Bronchial epithelial cell (primary cell): ENCODE data around the gene BLTP1. TPM values are rescaled to one million over a fixed set of nuclear protein-coding genes. Genes with fewer than 3 reads are reported as not detected.

ENCODE experiments used
- DNase-seq: peaks from one replicate; pipeline ENCODE4 v3.0.0-alpha.2; 2010; ENCODE audit warnings: low read depth
- FAIRE-seq: peaks from 2 replicates; lab custom pipeline; 2011; peaks lifted over from hg19 to GRCh38; lab: Jason Lieb, UNC
- H3K27me3 ChIP-seq: 2 replicates; pipeline ENCODE4 v1.5.1; 2011; ENCODE audit warnings: low read length; ENCODE audit not compliant: control insufficient read depth, insufficient read depth
- H3K36me3 ChIP-seq: 2 replicates; pipeline ENCODE4 v1.5.1; 2011; ENCODE audit warnings: low read length; ENCODE audit not compliant: control insufficient read depth, insufficient read depth
- H3K4me3 ChIP-seq: 2 replicates; pipeline ENCODE4 v1.5.1; 2011; ENCODE audit warnings: mild to moderate bottlenecking, low read depth, low read length, control low read depth
- total RNA-seq: library from RNA; depleted of rRNA; stranded (reverse); fragments of >200 nt; gene quantifications from 2 replicates; pipeline ENCODE4 v1.2.1, GENCODE V29; 2014
- TF ChIP-seq, protein P1 (sequence below): IDR thresholded peaks from 2 replicates; pipeline ENCODE4 v1.5.1; 2011; ENCODE audit warnings: mild to moderate bottlenecking, moderate library complexity, low read length, control low read depth, inconsistent platforms; ENCODE audit not compliant: insufficient read depth, severe bottlenecking

BLTP1 gene
- total RNA-seq, 1 donor from 2014 or later, result 46.1 TPM

DNA sequence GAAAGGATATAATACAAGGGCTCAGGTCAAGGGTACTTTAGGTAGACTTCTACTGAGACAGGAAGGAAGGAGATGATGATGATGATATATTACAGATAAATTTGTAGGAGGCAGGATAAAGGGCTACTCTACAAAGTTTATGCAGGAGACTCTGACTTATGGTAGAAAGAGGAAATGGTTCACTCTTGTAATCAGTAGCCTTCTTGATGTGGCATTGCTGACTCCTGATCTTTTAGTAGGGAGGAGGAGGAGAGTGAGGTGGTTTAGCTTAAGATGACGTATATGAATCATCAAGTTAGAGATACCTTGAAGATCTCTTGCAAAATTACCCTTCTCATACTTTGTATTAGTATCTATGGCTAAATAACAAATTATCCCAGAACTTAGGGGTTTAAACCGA lies 4.7 kb downstream of the BLTP1 start:
- FAIRE-seq, result no peak
- TF ChIP-seq, protein P1, sequence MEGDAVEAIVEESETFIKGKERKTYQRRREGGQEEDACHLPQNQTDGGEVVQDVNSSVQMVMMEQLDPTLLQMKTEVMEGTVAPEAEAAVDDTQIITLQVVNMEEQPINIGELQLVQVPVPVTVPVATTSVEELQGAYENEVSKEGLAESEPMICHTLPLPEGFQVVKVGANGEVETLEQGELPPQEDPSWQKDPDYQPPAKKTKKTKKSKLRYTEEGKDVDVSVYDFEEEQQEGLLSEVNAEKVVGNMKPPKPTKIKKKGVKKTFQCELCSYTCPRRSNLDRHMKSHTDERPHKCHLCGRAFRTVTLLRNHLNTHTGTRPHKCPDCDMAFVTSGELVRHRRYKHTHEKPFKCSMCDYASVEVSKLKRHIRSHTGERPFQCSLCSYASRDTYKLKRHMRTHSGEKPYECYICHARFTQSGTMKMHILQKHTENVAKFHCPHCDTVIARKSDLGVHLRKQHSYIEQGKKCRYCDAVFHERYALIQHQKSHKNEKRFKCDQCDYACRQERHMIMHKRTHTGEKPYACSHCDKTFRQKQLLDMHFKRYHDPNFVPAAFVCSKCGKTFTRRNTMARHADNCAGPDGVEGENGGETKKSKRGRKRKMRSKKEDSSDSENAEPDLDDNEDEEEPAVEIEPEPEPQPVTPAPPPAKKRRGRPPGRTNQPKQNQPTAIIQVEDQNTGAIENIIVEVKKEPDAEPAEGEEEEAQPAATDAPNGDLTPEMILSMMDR, result no peak
- peak; percentile 8 for DNase-seq
- Histone ChIP-seq H3K27me3 (no peaks in the 10 kb centered on the region), H3K36me3 (no peaks in the 10 kb centered on the region), H3K4me3 (no peak overlapping the region)

DNA sequence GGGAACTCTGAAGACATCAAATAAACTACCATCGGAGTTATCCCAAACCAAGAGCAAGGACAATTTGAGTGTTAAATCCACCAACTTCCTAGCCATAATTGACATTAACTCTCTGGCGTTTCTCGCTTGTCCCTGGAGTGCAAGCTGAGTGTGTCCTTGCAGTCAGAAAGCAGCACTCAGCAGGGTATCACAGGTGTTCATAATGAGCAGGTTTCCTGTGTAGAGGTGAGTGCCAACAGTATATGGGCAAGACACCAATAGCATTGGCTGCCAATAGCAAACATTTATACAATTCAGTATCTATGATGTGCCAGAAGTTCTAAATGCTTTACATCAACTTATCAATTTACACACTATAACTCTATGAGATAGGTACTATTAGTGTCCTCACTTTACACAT lies 11.2 kb downstream of the BLTP1 start:
- H3K36me3 ChIP-seq, result no peaks in the 10 kb centered on the region
- no peaks in the 10 kb centered on the region for H3K27me3 ChIP-seq
- TF ChIP-seq, protein P1, result no peak
- FAIRE-seq (no peak), DNase-seq (no peak)
- H3K4me3 ChIP-seq, result no peak overlapping the region

DNA sequence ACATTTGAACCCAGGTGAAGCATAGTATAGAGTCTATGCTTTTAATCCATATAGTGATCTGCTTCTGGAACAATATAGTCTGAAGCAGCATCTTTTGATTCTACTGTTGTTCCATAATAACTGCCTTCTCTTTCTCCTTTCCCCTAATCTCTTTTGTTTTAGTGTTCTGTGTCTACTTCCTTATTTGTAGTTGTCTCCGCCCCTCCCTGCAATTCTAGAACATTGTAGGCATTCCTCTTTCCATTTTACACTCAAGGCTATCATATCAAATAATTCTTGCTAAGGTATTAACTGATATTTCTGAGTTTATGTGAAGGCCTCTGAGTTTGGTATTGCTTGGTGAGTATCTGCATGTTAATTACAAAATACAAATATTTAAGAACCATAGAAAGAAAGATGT lies 11.6 kb downstream of the BLTP1 start:
- Histone ChIP-seq H3K4me3 (no peak overlapping the region), H3K36me3 (no peaks in the 10 kb centered on the region), H3K27me3 (no peaks in the 10 kb centered on the region)
- no peak for DNase-seq
- FAIRE-seq, result no peak
- TF ChIP-seq, protein P1, result no peak

- DNase-seq (no peak), FAIRE-seq (no peak)
- Histone ChIP-seq H3K36me3 (no peaks in the 10 kb centered on the region), H3K27me3 (no peaks in the 10 kb centered on the region), H3K4me3 (no peak overlapping the region)
- TF ChIP-seq, protein P1, result no peak
Observed at GRCh38 chr4:122167369-122167768, 15.2 kb downstream of the BLTP1 start.

- TF ChIP-seq, protein P1, result no peak
- Histone ChIP-seq H3K27me3 (no peaks in the 10 kb centered on the region), H3K4me3 (no peak overlapping the region), H3K36me3 (peaks cover 2% of the 10 kb centered on the region)
- FAIRE-seq (no peak), DNase-seq (no peak)
Observed at GRCh38 chr4:122170775-122171174, 18.6 kb downstream of the BLTP1 start.

DNA sequence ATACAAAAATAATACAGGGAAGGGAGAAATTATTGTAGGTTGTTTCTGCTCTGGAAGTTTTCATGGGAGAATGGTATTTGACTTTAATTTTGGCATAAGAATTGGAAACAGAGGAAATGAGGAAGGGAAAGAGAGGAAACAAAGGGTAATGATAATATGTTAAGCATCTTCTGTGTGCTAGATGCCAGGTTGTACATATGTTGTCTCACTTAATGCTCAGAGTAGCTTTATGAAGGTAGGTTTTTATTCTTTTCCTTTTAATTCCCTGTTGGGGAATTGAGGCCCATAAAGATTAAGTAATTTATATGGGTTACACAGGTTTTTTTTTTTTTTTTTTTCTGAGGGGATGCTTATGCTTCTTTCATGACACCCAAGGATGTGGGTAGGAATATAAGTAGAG lies 19.2 kb downstream of the BLTP1 start:
- peaks cover 2% of the 10 kb centered on the region for H3K36me3 ChIP-seq
- FAIRE-seq (no peak), DNase-seq (no peak)
- H3K4me3 ChIP-seq, result no peak overlapping the region
- TF ChIP-seq, protein P1, result no peak
- no peaks in the 10 kb centered on the region for H3K27me3 ChIP-seq
